Measurements from ENCODE around the gene NR3C1. TPM values are rescaled to one million over a fixed set of nuclear protein-coding genes. Genes with fewer than 3 reads are reported as not detected.

NR3C1 gene
- total RNA-seq, 2 donors from 2014 or later: 166 to 182 TPM

DNA sequence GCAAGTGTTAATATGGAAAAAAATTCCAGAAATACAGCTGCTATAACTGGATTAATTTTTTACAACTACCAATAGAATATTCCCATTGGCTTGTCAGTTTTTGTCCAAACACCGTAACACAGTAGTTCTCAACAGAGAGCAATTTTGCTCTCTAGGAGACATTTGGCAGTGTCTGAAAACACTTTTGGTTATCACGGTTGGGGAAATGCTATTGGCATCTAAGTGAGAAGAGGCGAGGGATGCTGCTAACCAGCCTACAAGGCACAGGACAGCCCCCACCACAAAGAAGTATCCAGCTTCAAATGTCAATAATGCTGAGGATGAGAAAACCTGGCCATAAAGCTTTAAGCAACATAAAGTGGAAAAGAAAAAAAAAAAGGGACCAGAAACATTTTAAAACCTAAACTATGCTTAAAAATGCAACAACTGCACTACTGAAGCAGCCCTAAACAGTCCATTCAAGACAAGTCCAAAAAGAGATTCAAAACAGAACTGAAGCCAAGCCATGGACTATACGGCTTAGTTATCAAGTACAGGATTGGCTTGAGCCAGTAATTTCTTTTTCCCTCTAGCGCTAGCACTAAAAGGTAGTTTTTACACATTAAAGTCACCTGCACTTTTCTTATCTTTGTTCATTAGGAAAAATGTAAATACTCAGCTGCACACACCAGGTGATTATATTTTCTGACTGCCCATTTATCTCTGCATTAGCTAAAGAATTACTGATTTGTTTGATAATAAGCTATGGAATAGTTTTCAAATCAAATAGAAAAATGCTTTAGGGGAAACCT lies 83.9 kb downstream of the NR3C1 start:
- Mint-ChIP-seq H3K27me3 (no peaks in the 10 kb centered on the region), H3K36me3 (peaks cover 5% of the 10 kb centered on the region), H3K9me3 (no peaks in the 10 kb centered on the region), H3K27ac (peak overlapping the region in 1 of 2 donors; percentile 41), H3K4me1 (ENCODE audit: low read depth in 2 of 2) (peaks cover 57 to 60% of the 10 kb centered on the region in 2 donors), H3K4me3 (no peak overlapping the region)
- ATAC-seq: no peak
- no peak for DNase-seq (ENCODE audit: low spot score)

DNA sequence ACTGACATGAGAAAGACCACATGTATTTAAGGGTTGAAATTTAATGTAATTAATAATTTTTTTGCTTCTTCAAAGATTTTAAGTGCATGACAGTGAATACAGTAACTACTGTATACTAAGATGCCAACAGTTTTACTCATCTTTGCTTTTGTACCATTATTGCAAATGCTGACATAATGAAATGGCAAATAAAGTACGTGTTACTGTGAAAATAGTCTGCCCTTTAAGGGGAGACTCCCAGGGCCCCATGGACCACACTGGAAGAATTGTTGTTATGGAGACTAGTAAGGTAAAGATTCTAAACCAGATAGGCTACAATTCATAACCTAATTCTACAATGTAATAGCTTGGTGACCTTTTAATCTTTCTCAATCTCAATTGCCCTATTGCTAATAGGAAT lies 84.7 kb downstream of the NR3C1 start:
- Mint-ChIP-seq H3K36me3 (peaks cover 7% of the 10 kb centered on the region), H3K4me3 (no peak overlapping the region), H3K9me3 (no peaks in the 10 kb centered on the region), H3K4me1 (ENCODE audit: low read depth in 2 of 2) (peaks cover 52 to 57% of the 10 kb centered on the region in 2 donors), H3K27ac (no peak overlapping the region), H3K27me3 (no peaks in the 10 kb centered on the region)
- DNase-seq (ENCODE audit: low spot score) (no peak), ATAC-seq (no peak)

DNA sequence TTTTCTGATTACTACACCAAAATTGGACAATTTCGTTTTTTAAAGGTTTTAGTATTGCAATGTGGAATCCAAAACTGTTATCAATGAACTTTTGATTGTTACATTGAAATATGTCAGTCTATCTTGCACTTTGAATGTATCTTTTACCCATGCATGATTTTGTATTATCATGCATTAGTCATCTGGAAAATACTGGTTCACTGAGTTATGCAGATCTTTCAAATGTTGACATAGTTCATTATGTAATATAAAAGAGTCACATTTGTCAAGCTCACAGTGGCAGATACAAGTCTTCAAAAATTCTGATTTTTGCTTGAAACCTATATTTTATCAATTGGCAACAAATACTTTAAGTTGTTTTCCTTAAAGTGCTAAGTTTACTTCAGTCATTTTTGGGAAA lies 85.2 kb downstream of the NR3C1 start:
- Mint-ChIP-seq H3K9me3 (no peaks in the 10 kb centered on the region), H3K4me1 (ENCODE audit: low read depth in 2 of 2) (peaks cover 55 to 58% of the 10 kb centered on the region in 2 donors), H3K27ac (no peak overlapping the region), H3K27me3 (no peaks in the 10 kb centered on the region), H3K4me3 (no peak overlapping the region), H3K36me3 (peaks cover 11% of the 10 kb centered on the region)
- DNase-seq (ENCODE audit: low spot score): no peak
- no peak for ATAC-seq

DNA sequence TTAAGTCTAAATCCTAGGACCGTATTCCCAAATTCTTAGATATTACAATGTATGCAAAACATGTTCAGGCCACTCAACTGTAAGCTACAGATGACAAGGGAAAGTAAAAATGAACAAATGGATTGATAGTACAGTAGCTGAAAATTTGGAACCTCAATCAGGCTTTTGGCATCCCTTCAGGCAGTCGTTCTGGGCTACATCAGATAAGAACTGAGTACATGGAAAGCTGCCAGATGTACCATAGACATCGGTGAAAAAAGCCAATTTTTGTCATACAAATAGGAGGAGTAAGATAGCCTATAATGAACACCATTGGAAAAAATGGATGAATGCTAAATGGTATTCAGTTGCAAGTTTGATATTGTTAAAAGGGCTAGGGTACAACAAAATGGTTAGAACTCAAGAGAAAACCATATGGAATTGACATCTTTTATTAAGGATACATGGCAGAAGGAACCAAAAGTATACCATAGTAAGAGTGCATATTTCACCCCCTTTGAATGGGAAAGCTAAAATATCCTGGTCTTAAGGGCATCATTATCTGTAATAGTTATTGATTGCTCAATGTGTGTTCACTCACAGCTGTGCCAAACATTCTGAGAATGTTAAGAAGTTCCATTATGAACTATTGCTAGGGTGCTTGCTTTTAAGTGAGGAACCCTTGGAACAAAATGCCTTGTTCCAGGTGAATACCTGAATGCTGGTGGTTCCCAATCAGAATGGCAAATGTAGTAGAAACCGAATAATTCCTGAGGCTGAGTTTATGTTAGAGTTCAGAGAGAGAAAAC lies 86.4 kb downstream of the NR3C1 start:
- H3K4me1 Mint-ChIP-seq (ENCODE audit: low read depth in 2 of 2): peaks cover 52 to 54% of the 10 kb centered on the region in 2 donors
- ATAC-seq (no peak), DNase-seq (ENCODE audit: low spot score) (no peak)
- H3K9me3 Mint-ChIP-seq: no peaks in the 10 kb centered on the region
- H3K27ac Mint-ChIP-seq: peak overlapping the region in 1 of 2 donors; percentile 5
- H3K4me3 Mint-ChIP-seq: no peak overlapping the region
- peaks cover 17% of the 10 kb centered on the region for H3K36me3 Mint-ChIP-seq
- no peaks in the 10 kb centered on the region for H3K27me3 Mint-ChIP-seq

DNA sequence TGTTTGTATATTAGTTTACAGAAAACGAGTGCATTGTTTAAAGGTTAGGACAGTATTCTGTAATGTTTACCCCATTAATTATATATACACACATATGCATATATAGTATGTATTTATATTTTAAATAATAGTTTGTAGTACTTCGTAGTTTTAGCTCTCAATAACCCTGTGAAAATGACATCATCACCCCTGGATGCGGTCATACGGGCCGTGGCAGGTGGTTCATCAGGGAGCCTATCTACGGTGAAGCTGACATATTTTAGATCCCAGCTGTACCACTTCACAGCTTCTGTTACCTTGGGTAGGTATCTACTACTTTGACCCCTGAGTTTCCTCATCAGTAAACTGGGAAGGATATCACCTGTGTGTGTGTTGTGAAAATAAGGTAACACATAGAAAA lies 87.1 kb downstream of the NR3C1 start:
- ATAC-seq (no peak), DNase-seq (ENCODE audit: low spot score) (no peak)
- H3K27me3 Mint-ChIP-seq: no peaks in the 10 kb centered on the region
- no peak overlapping the region for H3K27ac Mint-ChIP-seq
- peaks cover 20% of the 10 kb centered on the region for H3K36me3 Mint-ChIP-seq
- no peaks in the 10 kb centered on the region for H3K9me3 Mint-ChIP-seq
- no peak overlapping the region for H3K4me3 Mint-ChIP-seq
- H3K4me1 Mint-ChIP-seq (ENCODE audit: low read depth in 2 of 2): peaks cover 52 to 56% of the 10 kb centered on the region in 2 donors

DNA sequence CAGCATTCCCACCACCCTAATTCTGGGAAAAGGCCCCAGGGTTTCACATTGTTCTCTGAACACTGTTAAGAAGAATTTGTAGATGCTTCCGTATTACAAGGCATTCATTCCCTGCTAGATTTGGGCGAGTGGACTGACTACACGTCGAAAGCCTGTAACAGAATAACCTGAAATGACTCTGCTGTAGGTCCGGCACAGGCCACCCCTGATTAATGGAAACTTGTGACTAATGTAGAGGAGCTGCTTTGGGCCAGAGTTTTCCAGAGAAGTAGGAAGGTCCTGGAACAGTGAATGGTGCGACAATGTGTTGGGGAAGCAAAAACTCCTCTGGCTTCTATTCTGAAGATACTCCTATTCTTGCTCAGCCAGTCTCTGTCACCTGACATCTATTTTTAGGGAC lies 87.6 kb downstream of the NR3C1 start:
- DNase-seq (ENCODE audit: low spot score) (no peak), ATAC-seq (no peak)
- no peaks in the 10 kb centered on the region for H3K27me3 Mint-ChIP-seq
- H3K4me1 Mint-ChIP-seq (ENCODE audit: low read depth in 2 of 2): peaks cover 53 to 55% of the 10 kb centered on the region in 2 donors
- no peaks in the 10 kb centered on the region for H3K9me3 Mint-ChIP-seq
- H3K4me3 Mint-ChIP-seq: no peak overlapping the region
- peaks cover 23% of the 10 kb centered on the region for H3K36me3 Mint-ChIP-seq
- no peak overlapping the region for H3K27ac Mint-ChIP-seq

DNA sequence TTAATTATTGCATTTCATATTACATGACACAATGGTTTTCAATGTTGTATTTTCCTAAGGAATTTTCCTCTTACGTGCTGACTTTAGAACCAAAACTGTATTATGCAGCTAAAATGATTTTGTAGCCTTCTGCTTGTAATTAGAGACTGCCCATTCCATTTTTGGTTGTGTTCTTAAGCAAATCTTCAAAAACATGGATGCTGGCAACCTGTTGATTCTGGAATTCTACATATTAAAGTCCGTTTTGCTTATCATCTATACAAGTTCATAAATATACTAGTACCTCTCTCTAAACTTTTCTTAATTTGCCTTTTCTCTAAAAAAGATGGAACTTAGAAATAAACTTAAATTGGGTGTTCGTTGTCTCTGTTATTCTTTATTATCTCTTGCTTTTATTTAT lies 88.3 kb downstream of the NR3C1 start:
- H3K36me3 Mint-ChIP-seq: peaks cover 24% of the 10 kb centered on the region
- no peak overlapping the region for H3K4me3 Mint-ChIP-seq
- H3K4me1 Mint-ChIP-seq (ENCODE audit: low read depth in 2 of 2): peaks cover 50 to 52% of the 10 kb centered on the region in 2 donors
- H3K27ac Mint-ChIP-seq: peak overlapping the region in 1 of 2 donors; percentile 60
- DNase-seq (ENCODE audit: low spot score) (no peak), ATAC-seq (no peak)
- no peaks in the 10 kb centered on the region for H3K9me3 Mint-ChIP-seq
- H3K27me3 Mint-ChIP-seq: no peaks in the 10 kb centered on the region

DNA sequence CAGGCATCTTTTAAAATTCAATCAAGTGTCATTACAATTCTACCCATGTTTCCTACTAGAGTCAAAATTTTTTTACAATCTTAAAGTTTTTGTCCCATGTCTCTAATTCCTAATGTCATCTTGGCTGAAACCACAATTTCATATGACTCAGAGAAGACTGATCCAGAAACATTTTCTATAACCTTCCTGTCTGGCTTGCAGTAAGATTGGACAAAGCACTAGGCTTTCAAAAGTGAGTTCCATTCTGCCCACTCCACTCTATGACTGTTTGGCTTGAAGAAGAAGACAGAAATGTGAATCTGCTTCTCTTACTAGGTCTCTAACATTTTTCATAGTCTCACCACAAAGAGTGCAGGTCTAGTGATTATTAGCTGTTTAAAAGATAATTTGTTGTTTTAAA lies 88.8 kb downstream of the NR3C1 start:
- Mint-ChIP-seq H3K27ac (peak overlapping the region; percentile 60 to 87), H3K4me3 (no peak overlapping the region), H3K36me3 (peaks cover 29% of the 10 kb centered on the region), H3K9me3 (no peaks in the 10 kb centered on the region), H3K27me3 (no peaks in the 10 kb centered on the region), H3K4me1 (ENCODE audit: low read depth in 2 of 2) (peaks cover 49 to 53% of the 10 kb centered on the region in 2 donors)
- ATAC-seq (no peak), DNase-seq (ENCODE audit: low spot score) (no peak)

DNA sequence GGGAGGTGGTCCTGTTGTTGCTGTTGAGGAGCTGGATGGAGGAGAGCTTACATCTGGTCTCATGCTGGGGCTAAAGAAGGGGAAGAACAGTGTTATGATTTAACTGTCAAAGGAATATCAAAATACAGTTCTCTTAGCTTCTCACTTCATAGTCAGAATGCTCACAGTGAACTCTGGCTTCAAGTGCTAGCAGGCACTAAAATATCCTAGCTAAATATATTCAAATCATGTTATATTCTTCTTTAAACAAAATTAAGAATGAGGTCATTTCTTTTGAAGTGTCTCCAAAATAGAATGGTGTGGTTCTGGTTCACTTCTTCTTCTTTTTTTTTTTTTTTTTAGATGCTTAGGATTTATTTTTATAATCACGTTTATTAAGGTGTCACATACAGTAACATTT lies 89.4 kb downstream of the NR3C1 start:
- peak overlapping the region; percentile 31 for H3K4me3 Mint-ChIP-seq
- H3K27me3 Mint-ChIP-seq: no peaks in the 10 kb centered on the region
- H3K4me1 Mint-ChIP-seq (ENCODE audit: low read depth in 2 of 2): peaks cover 49 to 54% of the 10 kb centered on the region in 2 donors
- ATAC-seq (no peak), DNase-seq (ENCODE audit: low spot score) (no peak)
- peak overlapping the region; percentile 60 to 87 for H3K27ac Mint-ChIP-seq
- no peaks in the 10 kb centered on the region for H3K9me3 Mint-ChIP-seq
- H3K36me3 Mint-ChIP-seq: peaks cover 34% of the 10 kb centered on the region

DNA sequence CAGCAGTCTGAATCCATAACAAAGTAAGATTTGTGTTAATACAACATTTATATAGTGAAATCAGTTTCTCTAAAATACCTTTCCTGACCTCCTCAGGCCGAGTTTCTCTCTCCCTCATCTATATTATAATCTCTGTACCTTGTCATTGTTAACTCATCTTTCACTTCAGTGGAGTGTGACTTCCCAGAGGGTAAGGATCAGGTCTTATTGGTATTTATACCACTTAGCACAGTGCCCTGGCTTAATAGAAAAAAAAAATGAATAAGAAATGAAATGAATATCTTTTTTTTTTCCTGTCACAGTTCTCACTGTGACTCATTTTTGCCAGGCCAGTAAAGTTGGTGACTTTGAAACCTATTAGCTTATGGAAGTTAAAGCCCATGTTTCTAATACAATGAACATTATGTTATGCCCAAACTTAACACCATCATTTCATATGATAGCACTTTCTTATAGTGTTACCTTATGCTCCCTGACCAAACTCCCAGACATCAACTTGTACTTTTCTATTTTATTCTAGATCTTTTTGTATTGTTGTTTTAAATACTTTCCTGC lies 90.1 kb downstream of the NR3C1 start:
- Mint-ChIP-seq H3K4me3 (no peak overlapping the region), H3K4me1 (ENCODE audit: low read depth in 2 of 2) (peaks cover 53 to 60% of the 10 kb centered on the region in 2 donors), H3K27ac (peak overlapping the region; percentile 60 to 87), H3K9me3 (no peaks in the 10 kb centered on the region), H3K36me3 (peaks cover 39% of the 10 kb centered on the region), H3K27me3 (no peaks in the 10 kb centered on the region)
- DNase-seq (ENCODE audit: low spot score) (no peak), ATAC-seq (peak in 1 of 2 donors; percentile 43)

DNA sequence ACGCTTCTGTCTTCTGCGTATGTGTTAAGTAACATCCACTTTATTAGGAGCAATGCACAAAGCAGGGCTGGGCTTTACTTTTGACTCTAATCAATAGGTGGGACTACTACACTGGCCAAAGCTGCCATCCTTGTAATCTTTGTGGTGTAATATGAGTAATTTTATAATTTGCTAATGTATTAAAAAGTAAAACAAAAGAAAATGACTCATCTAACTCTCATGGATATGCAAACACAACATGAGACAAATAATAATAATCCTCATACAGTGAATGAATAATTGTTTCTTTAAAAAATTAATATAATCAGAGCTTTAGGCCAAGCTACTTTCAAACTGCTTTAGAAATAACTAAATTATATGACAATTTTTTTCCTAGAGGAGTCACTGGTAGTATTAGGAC lies 90.7 kb downstream of the NR3C1 start:
- ATAC-seq (no peak), DNase-seq (ENCODE audit: low spot score) (no peak)
- Mint-ChIP-seq H3K36me3 (peaks cover 42% of the 10 kb centered on the region), H3K4me1 (ENCODE audit: low read depth in 2 of 2) (peaks cover 51 to 59% of the 10 kb centered on the region in 2 donors), H3K9me3 (no peaks in the 10 kb centered on the region), H3K4me3 (no peak overlapping the region), H3K27ac (peak overlapping the region in 1 of 2 donors; percentile 60), H3K27me3 (no peaks in the 10 kb centered on the region)

DNA sequence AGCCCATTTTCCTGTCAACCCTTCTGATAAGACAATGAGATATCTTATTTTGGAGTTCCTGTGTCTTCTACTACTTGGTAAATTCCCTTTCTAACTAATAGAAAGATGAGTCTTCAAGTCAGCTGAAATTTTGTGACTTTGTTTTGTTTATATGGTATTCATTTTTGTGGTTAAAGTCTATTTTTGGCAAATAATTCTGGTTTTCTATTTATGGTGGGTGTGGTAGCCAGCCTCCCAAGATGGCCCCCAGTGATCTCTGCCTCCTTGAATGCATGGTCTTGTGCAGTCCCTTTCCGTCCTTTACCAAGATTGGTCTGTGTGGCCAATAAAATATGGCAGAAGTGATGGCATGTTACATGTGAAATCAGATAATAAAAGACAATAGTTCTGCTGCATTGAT lies 91.5 kb downstream of the NR3C1 start:
- H3K27ac Mint-ChIP-seq: peak overlapping the region; percentile 56 to 78

DNA sequence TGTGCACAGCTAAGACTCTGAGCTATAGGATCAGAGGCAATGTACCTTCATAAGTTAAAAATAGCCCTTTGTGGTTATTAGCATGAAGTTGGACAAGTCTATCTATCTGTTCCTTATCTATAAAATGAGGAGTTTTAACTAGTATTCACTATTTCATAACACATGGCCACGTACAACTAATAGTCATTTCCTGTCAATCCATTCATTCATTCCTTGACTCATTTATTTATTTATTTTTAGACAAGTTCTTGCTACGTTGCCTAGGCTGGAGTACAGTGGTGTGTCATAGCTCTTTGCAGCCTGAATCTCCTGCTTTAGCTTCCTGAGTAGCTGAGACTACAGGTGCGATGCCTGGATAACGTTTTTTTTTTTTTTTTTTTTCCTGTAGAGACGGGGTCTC lies 92.1 kb downstream of the NR3C1 start:
- Mint-ChIP-seq H3K9me3 (no peaks in the 10 kb centered on the region), H3K27ac (peak overlapping the region; percentile 56 to 78), H3K27me3 (no peaks in the 10 kb centered on the region), H3K36me3 (peaks cover 48% of the 10 kb centered on the region), H3K4me1 (ENCODE audit: low read depth in 2 of 2) (peaks cover 48 to 57% of the 10 kb centered on the region in 2 donors), H3K4me3 (peak overlapping the region; percentile 7)
- ATAC-seq (peak in 1 of 2 donors; percentile 66), DNase-seq (ENCODE audit: low spot score) (no peak)

More for the DNA sequence above, 91.5 kb downstream of the NR3C1 start:
- Mint-ChIP-seq H3K4me3 (peak overlapping the region; percentile 7), H3K9me3 (no peaks in the 10 kb centered on the region), H3K4me1 (ENCODE audit: low read depth in 2 of 2) (peaks cover 50 to 57% of the 10 kb centered on the region in 2 donors), H3K27me3 (no peaks in the 10 kb centered on the region), H3K36me3 (peaks cover 48% of the 10 kb centered on the region)
- DNase-seq (ENCODE audit: low spot score): no peak
- no peak for ATAC-seq

Data from natural killer cell treated with Interleukin-12 subunit alpha and Interleukin-12 subunit beta and Interleukin-15 and Interleukin-18, amount 100 ng/mL, for 72 hours (primary cell).